ENCODE data around the gene PSMG1. TPM values are rescaled to one million over a fixed set of nuclear protein-coding genes. Genes with fewer than 3 reads are reported as not detected.

Gene PSMG1
- polyA plus RNA-seq, 1 experiment = 60.0 TPM

- CTCF ChIA-PET = no interaction called here
- DNase-seq (ENCODE audit: low read depth, low spot score) = no peak
- Histone ChIP-seq H3K9me3 (ENCODE audit: control insufficient read depth, insufficient read depth, low read length) (no peaks in the 10 kb centered on the region), H3K27ac (ENCODE audit: low read depth, low read length) (no peak overlapping the region), H3K4me3 (ENCODE audit: low read depth, low read length) (no peak overlapping the region), H3K27me3 (ENCODE audit: control insufficient read depth, insufficient read depth, low read length) (no peaks in the 10 kb centered on the region)
- no peak for TF ChIP-seq CTCF (IDR thresholded peaks at IDR 0.05; ENCODE audit: low read depth, low read length)
- POLR2A ChIA-PET = no interaction called here
Observed at GRCh38 chr21:39216290-39216689, 33.0 kb upstream of the PSMG1 start.

DNA sequence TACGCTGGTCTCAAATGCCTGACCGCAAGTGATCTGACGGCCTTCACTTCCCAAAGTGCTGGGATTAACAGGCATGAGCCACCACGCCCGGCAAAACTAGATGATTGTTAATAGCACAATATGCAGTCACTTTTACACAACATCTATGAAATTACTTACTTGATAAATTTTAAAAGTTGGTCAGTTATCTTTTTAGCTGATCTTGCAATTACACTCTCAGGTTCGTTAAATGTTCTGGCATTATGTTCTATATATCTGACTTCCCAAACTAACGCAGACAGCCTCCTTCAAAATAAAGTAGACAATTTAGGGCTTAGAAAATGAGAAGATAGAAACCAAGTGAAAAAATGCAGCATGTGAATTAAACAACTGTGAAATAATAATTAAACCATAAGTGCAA lies 31.8 kb upstream of the PSMG1 start:
- Histone ChIP-seq H3K9me3 (ENCODE audit: control insufficient read depth, insufficient read depth, low read length) (no peaks in the 10 kb centered on the region), H3K27ac (ENCODE audit: low read depth, low read length) (no peak overlapping the region), H3K4me3 (ENCODE audit: low read depth, low read length) (no peak overlapping the region), H3K27me3 (ENCODE audit: control insufficient read depth, insufficient read depth, low read length) (no peaks in the 10 kb centered on the region)
- ChIA-PET POLR2A (no interaction called here), CTCF (no interaction called here)
- no peak for TF ChIP-seq CTCF (IDR thresholded peaks at IDR 0.05; ENCODE audit: low read depth, low read length)
- no peak for DNase-seq (ENCODE audit: low read depth, low spot score)

GRCh38 chr21:39209334-39209688 lies 26.1 kb upstream of the PSMG1 start:
- POLR2A ChIA-PET = no interaction called here
- CTCF ChIA-PET = interaction anchor here (0.6 kb wide), 1 partner anchor 74 kb away, joined by 6 read pairs; no protein-coding TSS in a partner anchor
- no peak for TF ChIP-seq CTCF (IDR thresholded peaks at IDR 0.05; ENCODE audit: low read depth, low read length)
- no peak for DNase-seq (ENCODE audit: low read depth, low spot score)
- Histone ChIP-seq H3K4me3 (ENCODE audit: low read depth, low read length) (no peak overlapping the region), H3K27me3 (ENCODE audit: control insufficient read depth, insufficient read depth, low read length) (no peaks in the 10 kb centered on the region), H3K9me3 (ENCODE audit: control insufficient read depth, insufficient read depth, low read length) (no peaks in the 10 kb centered on the region), H3K27ac (ENCODE audit: low read depth, low read length) (no peak overlapping the region)

- no peaks in the 10 kb centered on the region for H3K27me3 ChIP-seq (ENCODE audit: control insufficient read depth, insufficient read depth, low read length)
- no peaks in the 10 kb centered on the region for H3K9me3 ChIP-seq (ENCODE audit: control insufficient read depth, insufficient read depth, low read length)
- ChIA-PET POLR2A (no interaction called here), CTCF (interaction anchor here (0.6 kb wide), 1 partner anchor 74 kb away, joined by 6 read pairs; no protein-coding TSS in a partner anchor)
- H3K27ac ChIP-seq (ENCODE audit: low read depth, low read length) = no peak overlapping the region
- no peak for TF ChIP-seq CTCF (IDR thresholded peaks at IDR 0.05; ENCODE audit: low read depth, low read length)
- no peak for DNase-seq (ENCODE audit: low read depth, low spot score)
- H3K4me3 ChIP-seq (ENCODE audit: low read depth, low read length) = no peak overlapping the region
Observed at GRCh38 chr21:39208624-39209333, 25.5 kb upstream of the PSMG1 start.

GRCh38 chr21:39204134-39204533 lies 20.9 kb upstream of the PSMG1 start:
- ChIA-PET POLR2A (no interaction called here), CTCF (interaction anchor here (0.6 kb wide), 1 partner anchor 197 kb away, joined by 3 read pairs; no protein-coding TSS in a partner anchor)
- Histone ChIP-seq H3K9me3 (ENCODE audit: control insufficient read depth, insufficient read depth, low read length) (no peaks in the 10 kb centered on the region), H3K4me3 (ENCODE audit: low read depth, low read length) (no peak overlapping the region), H3K27me3 (ENCODE audit: control insufficient read depth, insufficient read depth, low read length) (no peaks in the 10 kb centered on the region), H3K27ac (ENCODE audit: low read depth, low read length) (no peak overlapping the region)
- TF ChIP-seq CTCF (IDR thresholded peaks at IDR 0.05; ENCODE audit: low read depth, low read length) = peak; percentile 46
- DNase-seq (ENCODE audit: low read depth, low spot score) = no peak

Measured in AG04450 (cell line).